Stimulated activated CD8-positive, alpha-beta memory T cell treated with anti-CD3 and anti-CD28 coated beads, Interleukin-7, amount 100 ng/mL, for 4 hours (primary cell): ENCODE results near the gene ZNF773.
"Not testable (repeated sequence)": the region's sequence is repeated elsewhere in the genome, so short reads cannot be mapped to it uniquely, and the experiment has no call there.

ENCODE experiments used
- DNase-seq, 2 donors: peaks; one replicate each; pipeline ENCODE4 v3.0.0-alpha.2; 2020; ENCODE audit warnings: low read depth in 2 of 2

The ZNF773 gene

GRCh38 chr19:57499680-57500395 lies at the start of gene ZNF773:
Gene ZNF773, plus strand, starts transcription at chr19:57499938. Its CDS starts 143 bp downstream, at chr19:57500081.
- peak; percentile 92 to 98 for DNase-seq

- DNase-seq = no peak
Observed at GRCh38 chr19:57452307-57452706, 47.4 kb upstream of the ZNF773 start.

GRCh38 chr19:57465680-57466381 lies 33.9 kb upstream of the ZNF773 start:
- no peak for DNase-seq

GRCh38 chr19:57466489-57466888 lies 33.2 kb upstream of the ZNF773 start:
- DNase-seq = no peak

GRCh38 chr19:57473646-57474045 lies 26.1 kb upstream of the ZNF773 start:
- no peak for DNase-seq

GRCh38 chr19:57477191-57478008 lies 22.3 kb upstream of the ZNF773 start, which contains the start of gene ZNF772:
Gene ZNF772, minus strand, starts transcription at chr19:57477566. Its CDS starts 257 bp downstream, at chr19:57477309.
- DNase-seq = peak; percentile 80 to 84

GRCh38 chr19:57487477-57488298 lies 12.1 kb upstream of the ZNF773 start, which contains the start of gene ZNF419:
Gene ZNF419, plus strand, starts transcription at chr19:57487750. Its CDS starts 201 bp downstream, at chr19:57487951.
- DNase-seq = peak; percentile 87 to 91

GRCh38 chr19:57488299-57488644 lies 11.5 kb upstream of the ZNF773 start:
- DNase-seq = not testable (repeated sequence)

- not testable (repeated sequence) for DNase-seq
Observed at GRCh38 chr19:57499332-57499679, 432 bp upstream of the ZNF773 start.

- DNase-seq = not testable (repeated sequence)
Observed at GRCh38 chr19:57500400-57500799, 662 bp downstream of the ZNF773 start.

GRCh38 chr19:57506163-57506562 lies 6.4 kb downstream of the ZNF773 start:
- no peak for DNase-seq

- DNase-seq = no peak
Observed at GRCh38 chr19:57511484-57511883, 11.7 kb downstream of the ZNF773 start.

- no peak for DNase-seq
Observed at GRCh38 chr19:57512845-57513244, 13.1 kb downstream of the ZNF773 start.

- no peak for DNase-seq
Observed at GRCh38 chr19:57515255-57515654, 15.5 kb downstream of the ZNF773 start.

GRCh38 chr19:57518021-57518420 lies 18.3 kb downstream of the ZNF773 start:
- DNase-seq = not testable (repeated sequence)

GRCh38 chr19:57527136-57527881 lies 27.6 kb downstream of the ZNF773 start, which contains the start of gene ZNF549:
Gene ZNF549, plus strand, starts transcription at chr19:57527356. Its CDS starts 218 bp downstream, at chr19:57527574.
- DNase-seq = peak; percentile 77 to 83

GRCh38 chr19:57537953-57538547 lies 38.3 kb downstream of the ZNF773 start:
- DNase-seq = no peak

- DNase-seq = no peak
Observed at GRCh38 chr19:57546513-57546912, 46.8 kb downstream of the ZNF773 start.

GRCh38 chr19:57552432-57552831 lies 52.7 kb downstream of the ZNF773 start:
- DNase-seq = no peak

- DNase-seq = no peak
Observed at GRCh38 chr19:57557659-57558058, 57.9 kb downstream of the ZNF773 start.
